H1 (cell line): ENCODE data around the gene RPUSD2. TPM values are rescaled to one million over a fixed set of nuclear protein-coding genes. Genes with fewer than 3 reads are reported as not detected.

Experiments used
- CTCF ChIA-PET: fragments of 300-600 bp; sonication (Branson Sonifier 250); formaldehyde crosslinking; loops from one replicate; lab custom pipeline; 2021; ENCODE audit not compliant: partially characterized antibody; lab: Charles Lee
- POLR2A ChIA-PET: fragments of 300-600 bp; sonication (Branson Sonifier 250); formaldehyde crosslinking; loops from one replicate; lab custom pipeline; 2021; ENCODE audit warnings: inconsistent platforms; ENCODE audit not compliant: partially characterized antibody; lab: Charles Lee
- DNase-seq, 2 experiments: peaks; one replicate each; pipeline versions ENCODE4 v3.0.0 to v3.0.0-alpha.2; 2010 to 2022; ENCODE audit warnings: low spot score in 2 of 2, low read depth in 1 of 2, mixed read lengths in 1 of 2
- FAIRE-seq: peaks from 2 replicates; lab custom pipeline; 2011; peaks lifted over from hg19 to GRCh38; lab: Jason Lieb, UNC
- H2AFZ ChIP-seq: 2 replicates; pipeline ENCODE4 v1.8.1; 2012; ENCODE audit warnings: low read length, inconsistent platforms
- H2AK5ac ChIP-seq: 2 replicates; pipeline ENCODE4 v1.6.1; 2013; ENCODE audit warnings: low read depth, low read length
- H2BK120ac ChIP-seq: replicated peaks from 2 replicates; pipeline ENCODE3; 2013; ENCODE audit warnings: low read depth, low read length, inconsistent platforms
- H2BK12ac ChIP-seq: 2 replicates; pipeline ENCODE4 v1.6.1; 2013; ENCODE audit warnings: low read depth, low read length
- H2BK15ac ChIP-seq: 2 replicates; pipeline ENCODE4 v1.6.1; 2013; ENCODE audit warnings: low read length
- H2BK20ac ChIP-seq: 2 replicates; pipeline ENCODE4 v1.6.1; 2013; ENCODE audit warnings: low read length
- H2BK5ac ChIP-seq: 2 replicates; pipeline ENCODE4 v1.6.1; 2013; ENCODE audit warnings: low read depth, low read length
- H3K14ac ChIP-seq: 2 replicates; pipeline ENCODE4 v1.6.1; 2013; ENCODE audit warnings: inconsistent platforms; ENCODE audit not compliant: insufficient read length
- H3K18ac ChIP-seq: 2 replicates; pipeline ENCODE4 v1.6.1; 2013; ENCODE audit warnings: low read length; ENCODE audit errors: extremely low read depth
- H3K23ac ChIP-seq: 2 replicates; pipeline ENCODE4 v1.6.1; 2013; ENCODE audit warnings: inconsistent platforms; ENCODE audit not compliant: insufficient read length
- H3K23me2 ChIP-seq: 2 replicates; pipeline ENCODE4 v1.6.1; 2013; ENCODE audit warnings: low read depth, low read length
- H3K27ac ChIP-seq: 2 replicates; pipeline ENCODE4 v1.6.1; 2011; ENCODE audit warnings: low read depth, low read length, inconsistent platforms
- H3K27me3 ChIP-seq, 4 experiments: replicated peaks in 1 of 4; 1 replicate in 1 of 4; 2 replicates in 3 of 4; pipeline versions ENCODE4 v1.6.1 to v1.8.1; 2011 to 2013; ENCODE audit warnings: low read length in 3 of 4, mild to moderate bottlenecking in 3 of 4, inconsistent platforms in 2 of 4, mixed read lengths in 2 of 4, moderate library complexity in 1 of 4; ENCODE audit not compliant: control insufficient read depth in 3 of 4, insufficient read depth in 3 of 4; ENCODE audit errors: extremely low read depth in 1 of 4
- H3K36me3 ChIP-seq, 4 experiments: 2 replicates each; pipeline versions ENCODE4 v1.6.1 to v1.8.1; 2011 to 2013; ENCODE audit warnings: mild to moderate bottlenecking in 4 of 4, low read length in 3 of 4, moderate library complexity in 2 of 4, control low read depth in 1 of 4, inconsistent platforms in 1 of 4; ENCODE audit not compliant: insufficient read depth in 4 of 4, control insufficient read depth in 2 of 4
- H3K4ac ChIP-seq: replicated peaks from 2 replicates; pipeline ENCODE3; 2013; ENCODE audit warnings: low read length, low read depth, mixed read lengths, inconsistent platforms; ENCODE audit not compliant: insufficient read length
- H3K4me1 ChIP-seq, 4 experiments: replicated peaks in 1 of 4; 1 replicate in 1 of 4; 2 replicates in 3 of 4; pipeline versions ENCODE4 v1.6.1 to v1.8.1; 2011 to 2013; ENCODE audit warnings: low read length in 3 of 4, inconsistent platforms in 2 of 4, mixed read lengths in 1 of 4; ENCODE audit not compliant: insufficient read depth in 4 of 4, control insufficient read depth in 3 of 4
- H3K4me2 ChIP-seq, 2 experiments: 2 replicates each; pipeline versions ENCODE4 v1.6.1 to v1.8.1; 2011 to 2013; ENCODE audit warnings: low read depth in 2 of 2, low read length in 2 of 2, control low read depth in 1 of 2, inconsistent platforms in 1 of 2, mild to moderate bottlenecking in 1 of 2; ENCODE audit not compliant: insufficient read depth in 1 of 2
- H3K4me3 ChIP-seq, 4 experiments: fragments of 200-600, 300-600 bp in 1 of 4; sonication (generic), shearing (Covaris generic), sonication (Bioruptor Twin) in 1 of 4; 2 replicates each; pipeline versions ENCODE4 v1.5.1 to v1.8.1; 2011 to 2016; ENCODE audit warnings: low read length in 4 of 4, low read depth in 3 of 4, control low read depth in 2 of 4, inconsistent platforms in 2 of 4, mild to moderate bottlenecking in 2 of 4, mixed read lengths in 1 of 4, moderate library complexity in 1 of 4; ENCODE audit not compliant: insufficient read depth in 2 of 4; ENCODE audit errors: extremely low read depth in 1 of 4
- H3K56ac ChIP-seq: replicated peaks from 2 replicates; pipeline ENCODE3; 2013; ENCODE audit warnings: low read depth, mild to moderate bottlenecking, mixed read lengths, low read length, inconsistent platforms; ENCODE audit not compliant: insufficient read length
- H3K79me1 ChIP-seq: 2 replicates; pipeline ENCODE4 v1.6.1; 2013; ENCODE audit warnings: low read depth, low read length, control low read depth
- H3K79me2 ChIP-seq, 2 experiments: 2 replicates each; pipeline versions ENCODE4 v1.6.1 to v1.8.1; 2012 to 2013; ENCODE audit warnings: low read length in 2 of 2, mild to moderate bottlenecking in 2 of 2, inconsistent platforms in 1 of 2; ENCODE audit not compliant: insufficient read depth in 2 of 2, control insufficient read depth in 1 of 2
- H3K9ac ChIP-seq, 4 experiments: replicated peaks in 1 of 4; 1 replicate in 1 of 4; 2 replicates in 3 of 4; pipeline versions ENCODE4 v1.6.1 to v1.8.1; 2011 to 2013; ENCODE audit warnings: low read depth in 3 of 4, low read length in 3 of 4, control low read depth in 2 of 4, mild to moderate bottlenecking in 2 of 4, moderate library complexity in 2 of 4, inconsistent platforms in 1 of 4; ENCODE audit errors: extremely low read depth in 1 of 4
- H3K9me3 ChIP-seq, 2 experiments: 2 replicates each; pipeline versions ENCODE4 v1.6.1 to v1.8.1; 2012 to 2013; ENCODE audit warnings: mild to moderate bottlenecking in 2 of 2, moderate library complexity in 2 of 2, control low read depth in 1 of 2, inconsistent platforms in 1 of 2, low read depth in 1 of 2, low read length in 1 of 2, mixed read lengths in 1 of 2; ENCODE audit not compliant: insufficient read depth in 2 of 2
- H4K20me1 ChIP-seq, 2 experiments: replicated peaks in 1 of 2; 2 replicates each; pipeline versions ENCODE3 to v1.8.1; 2011 to 2013; ENCODE audit warnings: inconsistent platforms in 2 of 2, low read length in 2 of 2, mild to moderate bottlenecking in 1 of 2; ENCODE audit not compliant: insufficient read depth in 2 of 2, control insufficient read depth in 1 of 2
- H4K5ac ChIP-seq: 2 replicates; pipeline ENCODE4 v1.6.1; 2013; ENCODE audit warnings: low read length, low read depth, mixed read lengths, inconsistent platforms; ENCODE audit not compliant: insufficient read length
- H4K8ac ChIP-seq: 2 replicates; pipeline ENCODE4 v1.8.0; 2013; ENCODE audit warnings: mild to moderate bottlenecking, moderate library complexity, low read length, inconsistent platforms; ENCODE audit not compliant: insufficient read depth; ENCODE audit errors: extremely low read depth
- H4K91ac ChIP-seq: replicated peaks from 2 replicates; pipeline ENCODE3; 2013; ENCODE audit warnings: low read length, mixed read lengths, inconsistent platforms; ENCODE audit not compliant: insufficient read length
- BACH1 ChIP-seq: IDR thresholded peaks from 2 replicates; pipeline ENCODE4 v1.6.1; 2012; ENCODE audit warnings: low read length, improper control_type of control experiment
- CEBPB ChIP-seq: IDR thresholded peaks from 2 replicates; pipeline ENCODE4 v1.6.1; 2012; ENCODE audit warnings: low read depth, low read length
- EP300 ChIP-seq, 2 experiments: IDR thresholded peaks; 1 replicate in 1 of 2; 2 replicates in 1 of 2; pipeline ENCODE4 v1.6.1; 2011 to 2012; ENCODE audit warnings: low read depth in 2 of 2, low read length in 2 of 2, mild to moderate bottlenecking in 2 of 2, borderline replicate concordance in 1 of 2, inconsistent platforms in 1 of 2, moderate library complexity in 1 of 2
- HDAC2 ChIP-seq, 2 experiments: fragments of 300-600 bp in 1 of 2; sonication (generic) in 1 of 2; IDR thresholded peaks; 2 replicates each; pipeline ENCODE4 v1.6.1; 2011 to 2012; ENCODE audit warnings: low read depth in 2 of 2, low read length in 2 of 2, mild to moderate bottlenecking in 2 of 2, moderate library complexity in 2 of 2, borderline replicate concordance in 1 of 2, inconsistent platforms in 1 of 2
- JUND ChIP-seq: IDR thresholded peaks from 2 replicates; pipeline ENCODE4 v1.6.1; 2011; ENCODE audit warnings: mild to moderate bottlenecking, improper control_type of control experiment, low read length
- KDM4A ChIP-seq: IDR thresholded peaks from one replicate; pipeline ENCODE4 v1.7.1; 2012; ENCODE audit warnings: low read depth, mild to moderate bottlenecking, moderate library complexity, low read length, inconsistent platforms; ENCODE audit not compliant: severe bottlenecking
- MAFK ChIP-seq: IDR thresholded peaks from 2 replicates; pipeline ENCODE4 v1.6.1; 2012; ENCODE audit warnings: low read depth, mild to moderate bottlenecking, improper control_type of control experiment, low read length
- NRF1 ChIP-seq: IDR thresholded peaks from 2 replicates; pipeline ENCODE4 v1.6.1; 2011; ENCODE audit warnings: mild to moderate bottlenecking, low read depth, low read length, improper control_type of control experiment
- RBBP5 ChIP-seq: IDR thresholded peaks from 2 replicates; pipeline ENCODE4 v1.7.1; 2012; ENCODE audit warnings: low read depth, mild to moderate bottlenecking, inconsistent platforms, low read length, moderate library complexity, borderline replicate concordance
- SP1 ChIP-seq: IDR thresholded peaks from 2 replicates; pipeline ENCODE4 v1.6.1; 2011; ENCODE audit warnings: low read depth, low read length
- TAF7 ChIP-seq: optimal IDR thresholded peaks from 2 replicates; pipeline ENCODE3; 2011; ENCODE audit warnings: low read depth, mild to moderate bottlenecking, inconsistent platforms, low read length, moderate library complexity, borderline replicate concordance
- YY1 ChIP-seq: IDR thresholded peaks from 2 replicates; pipeline ENCODE4 v1.6.1; 2011; ENCODE audit warnings: low read depth, mild to moderate bottlenecking, low read length
- ZNF274 ChIP-seq: IDR thresholded peaks from 2 replicates; pipeline ENCODE4 v1.7.0; 2012; ENCODE audit warnings: low read length, borderline replicate concordance; ENCODE audit errors: extremely low read depth
- WGBS, 2 experiments: shearing (Covaris generic) in 1 of 2; methylation state at CpG; one replicate each; pipeline versions ENCODE4 v1.1.6 to v1.1.7; 2013 to 2015; ENCODE audit warnings: low lambda C conversion rate in 2 of 2, mixed read lengths in 2 of 2, inconsistent platforms in 1 of 2, low coverage in 1 of 2, missing lambda C conversion rate in 1 of 2; ENCODE audit not compliant: insufficient replicate concordance in 2 of 2, insufficient coverage in 1 of 2, insufficient read length in 1 of 2; ENCODE audit errors: extremely low coverage in 1 of 2, missing lambda C conversion rate in 1 of 2; 5-methylcytosine and 5-hydroxymethylcytosine counted together
- polyA plus RNA-seq, 7 experiments: library from polyadenylated mRNA; depleted of rRNA in 3 of 7; stranded (reverse) in 5 of 7; unstranded in 2 of 7; fragments of >200 nt in 5 of 7; fragments of 200-250 nt in 2 of 7; gene quantifications; 1 replicate in 5 of 7; 2 replicates in 1 of 7; 4 replicates in 1 of 7; pipeline versions ENCODE4 v1.2.1 to v1.2.3, GENCODE V29; 2011 to 2013; ENCODE audit warnings: missing spikeins in 2 of 7, mixed read lengths in 2 of 7
- total RNA-seq: library from RNA; stranded (reverse); fragmentation: NEBNext Ultra II Directional; extraction: Animal tissue kit (Norgen Biotek cat#: 25700); gene quantifications from 2 replicates; pipeline ENCODE4 v1.2.1, GENCODE V29; 2021

RPUSD2 gene
- total and polyA plus RNA-seq, 2 of the 8 experiments (the other 6 are each of a cell fraction or from before 2014, with no cell fraction given) = 14.5 to 28.5 TPM

DNA sequence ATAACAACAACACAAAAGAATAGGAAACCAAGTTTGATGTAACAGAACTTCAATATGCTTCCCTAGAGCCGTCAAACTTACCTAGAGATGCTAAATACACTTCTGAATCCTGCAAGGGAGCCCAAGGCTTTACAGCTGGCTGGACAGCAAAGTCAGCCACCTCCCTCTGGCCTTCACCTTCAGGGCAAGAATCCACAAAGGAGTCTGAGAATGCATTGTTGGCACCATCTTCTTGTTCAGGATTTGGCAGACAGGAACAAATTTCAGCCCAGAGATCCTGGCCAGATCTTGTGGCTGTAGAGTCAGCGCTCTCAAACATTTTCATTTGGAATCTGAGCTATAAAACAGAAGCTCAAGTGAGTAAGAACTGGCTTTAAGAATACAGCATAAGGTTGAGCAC lies 6.4 kb upstream of the RPUSD2 start:
- no peak overlapping the region for H3K14ac ChIP-seq
- H3K4me2 ChIP-seq = no peak overlapping the region
- no peak overlapping the region for H2BK120ac ChIP-seq
- H3K4ac ChIP-seq = no peak overlapping the region
- no peak overlapping the region for H3K18ac ChIP-seq
- H3K23ac ChIP-seq = no peak overlapping the region
- H2AK5ac ChIP-seq = no peak overlapping the region
- DNase-seq = no peak
- 0 out of 7 replicates have a peak overlapping the region, but pooled peaks of 1 of the 4 experiments have one; percentile 8 for H3K9ac ChIP-seq
- 0 out of 2 replicates have a peak, but pooled peaks cover 2% of the 10 kb centered on the region for H3K79me1 ChIP-seq
- CTCF ChIA-PET = no interaction called here
- peaks cover 0 to 2% (median under 1%) of the 10 kb centered on the region in 4 experiments; a peak in 1 of 7 replicates for H3K4me1 ChIP-seq
- no peaks in the 10 kb centered on the region; the same call in 1 of the 2 replicates for H3K23me2 ChIP-seq
- no peaks in the 10 kb centered on the region for H3K9me3 ChIP-seq
- no peak overlapping the region for H2AFZ ChIP-seq
- no peak overlapping the region for H2BK20ac ChIP-seq
- H3K4me3 ChIP-seq = no peak overlapping the region
- no peak overlapping the region for H4K91ac ChIP-seq
- no peaks in the 10 kb centered on the region for H4K20me1 ChIP-seq
- TF ChIP-seq EP300 (IDR thresholded peaks at IDR 0.05; ENCODE audit: borderline replicate concordance in 1 of 2, low read depth in 2 of 2, low read length in 2 of 2) = no peak
- no peak for TF ChIP-seq NRF1
- no peak for TF ChIP-seq CEBPB
- no peak for TF ChIP-seq KDM4A
- no peak for TF ChIP-seq YY1
- TF ChIP-seq SP1 = no peak
- TF ChIP-seq JUND = no peak
- no peak for TF ChIP-seq HDAC2 (IDR thresholded peaks at IDR 0.05; ENCODE audit: borderline replicate concordance in 1 of 2, low read depth in 2 of 2, low read length in 2 of 2)
- TF ChIP-seq RBBP5 = no peak
- TF ChIP-seq ZNF274 = no peak
- no peak for TF ChIP-seq TAF7
- TF ChIP-seq MAFK = no peak
- TF ChIP-seq BACH1 = no peak
- TF ChIP-seq, all 59 proteins: peak for 0
- H3K27ac ChIP-seq = no peak overlapping the region
- no peaks in the 10 kb centered on the region for H3K27me3 ChIP-seq
- no peak overlapping the region for H3K56ac ChIP-seq
- H2BK5ac ChIP-seq = no peak overlapping the region
- no peaks in the 10 kb centered on the region for H3K79me2 ChIP-seq
- POLR2A ChIA-PET = interaction anchor here (0.7 to 1.6 kb wide), 2 partner anchors 9 to 32 kb away, joined by 3 to 6 read pairs; no protein-coding TSS in a partner anchor
- no peak overlapping the region for H2BK12ac ChIP-seq
- H4K5ac ChIP-seq = no peak overlapping the region
- no peaks in the 10 kb centered on the region; a peak in 1 of 8 replicates for H3K36me3 ChIP-seq
- 94% methylated on average over 2 of the region's 2 CpGs; no CpG with 5 or more reads in 1 of the 2 experiments for WGBS, 2 experiments
- H4K8ac ChIP-seq = no peak overlapping the region
- FAIRE-seq = no peak
- H2BK15ac ChIP-seq = no peak overlapping the region
